SK-MEL-5 (cell line): ENCODE data around the gene DTNBP1. TPM values are rescaled to one million over a fixed set of nuclear protein-coding genes. Genes with fewer than 3 reads are reported as not detected.

Source experiments
- DNase-seq: peaks from one replicate; pipeline ENCODE4 v3.0.0-alpha.2; 2016; ENCODE audit warnings: low read depth, low spot score
- in situ Hi-C: cut with HindIII; loops from 2 replicates; pipeline ENCODE4 v1.10.0; 2016; ENCODE audit warnings: low sequenced_read_pairs, high pct_unique_total_duplicates, low pct_unique_long_range_greater_than_20kb
- total RNA-seq: library from RNA; depleted of rRNA; stranded (reverse); fragments of >200 nt; shearing (Covaris generic); gene quantifications from 2 replicates; pipeline ENCODE4 v1.2.3, GENCODE V29; 2014

Gene DTNBP1
- total RNA-seq, 1 experiment from 2014 or later = 8.3 TPM

DNA sequence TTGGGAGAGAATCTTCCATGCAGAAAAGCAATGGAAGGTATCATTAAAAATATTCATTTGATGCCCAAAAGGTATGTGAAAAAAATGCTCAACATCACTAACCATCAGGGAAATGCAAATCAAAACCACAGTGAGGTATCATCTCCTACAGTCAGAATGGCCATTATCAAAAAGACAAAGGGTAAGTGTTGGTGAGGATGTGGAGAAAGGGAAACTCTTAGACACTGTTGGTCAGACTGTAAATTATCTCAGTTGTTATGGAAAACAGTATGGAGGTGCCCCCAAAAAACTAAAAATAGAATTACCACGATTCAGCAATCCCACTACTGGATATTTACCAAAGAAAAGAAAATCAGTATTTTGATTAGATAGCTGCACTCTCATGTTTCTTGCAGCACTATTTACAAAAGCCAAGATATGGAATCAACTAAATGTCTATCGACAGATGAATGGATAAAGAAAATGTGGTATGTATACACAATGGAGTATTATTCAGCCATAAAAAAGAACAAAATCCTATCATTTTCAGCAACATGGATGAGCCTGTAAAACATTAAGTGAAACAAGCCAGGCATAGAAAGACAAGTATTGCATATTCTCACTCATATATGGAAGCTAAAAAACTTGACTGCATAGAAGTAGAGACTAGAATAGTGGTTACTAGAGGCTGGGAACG, 84.0 kb downstream of the DTNBP1 start:
- in situ Hi-C loops = no loop called here
- DNase-seq = no peak

GRCh38 chr6:15577550-15578171, 85.2 kb downstream of the DTNBP1 start:
- in situ Hi-C loops = no loop called here
- DNase-seq = no peak

GRCh38 chr6:15577106-15577505, 85.7 kb downstream of the DTNBP1 start:
- no peak for DNase-seq
- in situ Hi-C loops = no loop called here

- in situ Hi-C loops = no loop called here
- no peak for DNase-seq
Measured at GRCh38 chr6:15575357-15576033, 87.3 kb downstream of the DTNBP1 start.

DNA sequence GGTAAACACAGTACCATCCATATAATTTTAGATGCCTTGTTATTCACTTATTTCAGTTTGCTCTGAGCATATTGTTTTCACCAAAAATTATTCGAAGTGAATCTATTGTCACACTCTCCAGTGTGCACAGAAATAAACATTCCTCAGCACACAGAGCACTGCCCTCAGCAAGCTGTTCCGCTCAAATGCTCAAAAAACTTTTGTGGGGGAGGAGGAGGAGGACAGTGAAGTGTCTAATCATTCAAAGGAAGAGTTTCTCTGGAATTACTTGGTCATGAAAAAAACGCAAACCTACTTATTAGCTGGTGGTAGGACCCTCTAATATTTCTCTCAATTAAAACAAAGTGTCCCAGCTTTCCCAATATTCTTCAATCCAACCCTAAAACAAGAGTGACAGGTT, 88.3 kb downstream of the DTNBP1 start:
- in situ Hi-C loops = no loop called here
- DNase-seq = no peak

- in situ Hi-C loops = no loop called here
Measured at GRCh38 chr6:15574023-15574422, 88.8 kb downstream of the DTNBP1 start.

GRCh38 chr6:15573384-15573783, 89.4 kb downstream of the DTNBP1 start:
- in situ Hi-C loops = no loop called here
- no peak for DNase-seq

More at GRCh38 chr6:15574023-15574422, 88.8 kb downstream of the DTNBP1 start:
- DNase-seq = no peak

- no peak for DNase-seq
- in situ Hi-C loops = no loop called here
Measured at GRCh38 chr6:15572296-15573016, 90.4 kb downstream of the DTNBP1 start.

DNA sequence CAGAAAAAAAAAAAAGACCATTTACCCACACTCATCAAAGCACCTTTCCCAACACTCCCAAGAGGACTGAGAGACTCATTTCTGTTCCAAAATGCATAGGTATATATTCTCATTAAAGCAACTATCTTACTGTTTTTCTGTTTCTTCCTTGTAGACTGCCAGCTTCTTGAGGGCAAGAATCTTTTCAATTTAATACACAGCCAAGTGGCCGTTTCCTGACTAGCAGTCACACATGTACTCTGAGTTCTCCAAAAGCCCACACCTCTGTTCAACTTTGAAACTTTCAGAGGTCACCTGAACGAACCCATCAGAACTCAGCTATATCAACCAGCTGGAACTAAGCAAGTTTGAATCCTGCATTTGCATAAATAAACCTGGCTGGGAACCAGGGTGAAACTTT, 92.7 kb downstream of the DTNBP1 start:
- in situ Hi-C loops = no loop called here
- DNase-seq = no peak

DNA sequence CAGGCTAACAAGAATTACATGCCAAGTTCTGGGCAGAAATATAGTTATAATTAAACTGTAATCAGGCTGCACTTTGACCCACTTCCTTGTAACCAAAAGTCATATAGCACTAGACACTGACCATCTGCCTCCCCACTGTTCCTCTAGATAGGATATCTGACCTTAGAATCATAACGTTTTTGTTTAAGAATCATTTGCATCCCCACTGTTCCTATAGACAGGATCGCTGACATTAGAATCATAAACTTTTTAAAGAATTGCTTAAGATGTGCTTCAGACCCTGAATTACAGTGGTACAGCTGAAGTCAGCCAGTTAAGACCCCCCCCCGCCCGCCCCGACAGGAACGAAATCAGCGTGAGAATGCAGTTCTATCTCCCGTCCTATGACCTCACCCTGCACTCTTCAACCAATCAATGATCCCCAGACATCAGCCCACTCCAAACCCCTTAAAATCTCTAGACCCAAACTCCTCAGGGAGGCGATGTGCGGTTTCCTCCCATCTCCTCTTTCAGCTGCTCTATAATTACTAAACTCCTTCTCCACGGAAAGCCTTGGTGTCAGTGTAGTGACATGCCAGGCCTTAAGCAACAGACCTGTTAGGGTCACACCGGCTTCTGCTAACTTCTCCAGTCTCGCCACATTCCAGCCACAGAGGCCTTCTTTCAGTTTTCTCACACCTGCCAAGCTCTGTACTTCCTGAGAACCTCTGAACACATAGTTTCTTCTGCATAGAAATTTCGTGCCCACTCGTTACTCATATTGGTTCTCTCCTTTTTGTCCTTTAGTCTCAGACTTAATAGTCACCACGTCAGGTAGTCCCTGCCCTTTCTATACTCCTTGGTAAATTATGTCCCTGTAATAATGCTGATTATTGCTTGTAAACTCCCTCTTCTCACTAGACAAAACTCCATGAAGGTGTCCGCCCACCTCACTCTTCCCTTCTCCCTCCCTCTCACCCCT, 93.5 kb downstream of the DTNBP1 start:
- in situ Hi-C loops = no loop called here
- DNase-seq = no peak

DNA sequence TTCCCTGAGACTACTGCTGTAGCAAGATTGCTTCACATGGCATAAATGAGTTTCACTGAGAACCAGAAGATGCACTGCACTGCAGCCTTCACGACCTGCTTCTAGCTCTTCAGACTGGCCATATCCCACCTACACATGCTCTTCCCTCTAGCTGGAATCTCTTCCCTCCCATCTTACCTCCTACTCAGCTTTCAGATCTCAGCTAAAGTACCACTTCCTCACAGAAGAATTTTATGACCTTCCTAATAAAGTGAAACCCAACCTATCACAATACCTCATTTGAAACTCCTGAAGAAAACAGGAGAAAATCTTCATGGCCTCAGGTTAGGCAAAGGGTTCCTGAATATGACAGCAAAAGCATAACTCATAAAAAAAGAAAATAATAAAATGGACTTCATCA, 99.9 kb downstream of the DTNBP1 start:
- in situ Hi-C loops = no loop called here

DNA sequence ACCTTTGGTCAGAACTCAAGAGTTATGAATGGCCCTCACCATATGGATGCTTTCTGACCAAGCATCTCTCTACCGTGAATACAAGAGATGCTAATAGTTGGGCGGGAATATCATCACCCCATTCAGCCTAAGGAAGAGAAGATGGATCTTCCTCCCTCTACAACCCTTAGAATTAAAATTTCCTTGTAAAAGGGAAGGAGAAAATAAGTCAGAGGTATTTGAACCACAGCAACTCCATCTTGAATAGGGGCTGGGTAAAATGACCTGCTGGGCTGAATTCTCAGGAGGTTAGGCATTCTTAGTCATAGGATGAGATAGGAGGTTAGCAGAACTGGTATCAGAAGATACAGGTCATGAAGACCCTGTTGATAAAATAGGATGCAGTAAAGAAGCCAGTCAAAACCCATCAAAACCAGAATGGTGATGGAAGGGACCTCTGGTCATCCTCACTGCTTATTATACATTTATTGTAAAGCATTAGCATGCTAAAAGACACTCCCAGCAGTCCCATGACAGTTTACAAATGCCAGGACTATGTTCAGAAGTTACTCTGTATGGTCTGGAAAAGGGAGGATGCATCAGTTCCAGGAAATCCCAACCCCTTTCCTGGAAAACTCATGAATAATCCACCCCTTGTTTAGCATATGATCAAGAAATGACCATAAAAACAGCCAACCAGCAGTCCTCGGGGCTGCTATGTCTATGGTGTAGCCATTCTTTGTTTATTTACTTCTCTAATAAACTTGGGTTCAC, 101.2 kb downstream of the DTNBP1 start:
- DNase-seq = no peak
- in situ Hi-C loops = no loop called here

More for the DNA sequence above, 99.9 kb downstream of the DTNBP1 start:
- no peak for DNase-seq

GRCh38 chr6:15560713-15561112, 102.1 kb downstream of the DTNBP1 start:
- DNase-seq = no peak
- in situ Hi-C loops = no loop called here

DNA sequence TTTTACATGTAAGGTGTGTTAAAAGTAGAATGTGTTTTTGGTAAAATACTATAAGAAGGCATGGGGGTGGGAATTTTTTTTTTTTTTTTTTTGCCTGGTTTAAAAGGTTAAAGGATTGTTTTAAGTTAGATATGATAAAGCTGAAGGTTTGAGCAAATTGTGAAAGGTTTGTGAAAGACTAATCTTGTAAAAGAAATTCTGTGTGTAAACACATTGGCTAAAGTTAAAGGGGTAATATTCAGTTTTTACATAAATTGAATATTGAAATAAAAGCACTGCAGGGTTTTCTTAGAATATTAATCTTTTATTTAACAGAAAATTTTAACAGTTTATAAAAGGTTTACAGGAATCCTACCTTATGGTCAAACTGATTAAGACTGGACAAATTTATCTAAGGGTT, 105.7 kb downstream of the DTNBP1 start:
- in situ Hi-C loops = no loop called here

GRCh38 chr6:15556711-15557110, 106.1 kb downstream of the DTNBP1 start:
- no peak for DNase-seq
- in situ Hi-C loops = no loop called here

More for the DNA sequence above, 105.7 kb downstream of the DTNBP1 start:
- no peak for DNase-seq

GRCh38 chr6:15555101-15556038, 107.5 kb downstream of the DTNBP1 start:
- in situ Hi-C loops = no loop called here
- peak; percentile 23 for DNase-seq
